LHCN-M2 (cell line): ENCODE results near the gene CST9. TPM values are rescaled to one million over a fixed set of nuclear protein-coding genes. Genes with fewer than 3 reads are reported as not detected.
"Not testable (repeated sequence)": the region's sequence is repeated elsewhere in the genome, so short reads cannot be mapped to it uniquely, and the experiment has no call there.

Experiments
- DNase-seq: peaks from one replicate; pipeline ENCODE4 v3.0.0-alpha.2; 2012; ENCODE audit warnings: low read depth
- total RNA-seq: library from RNA; depleted of rRNA; stranded (reverse); fragments of >200 nt; gene quantifications from 2 replicates; pipeline ENCODE4 v1.2.3, GENCODE V29; 2014

The CST9 gene
- total RNA-seq, 1 experiment from 2014 or later, result not detected

- DNase-seq, result no peak
Observed at GRCh38 chr20:23588434-23589403, 17.0 kb downstream of the CST9 start.

- DNase-seq, result no peak
Observed at GRCh38 chr20:23587631-23588030, 18.1 kb downstream of the CST9 start.

DNA sequence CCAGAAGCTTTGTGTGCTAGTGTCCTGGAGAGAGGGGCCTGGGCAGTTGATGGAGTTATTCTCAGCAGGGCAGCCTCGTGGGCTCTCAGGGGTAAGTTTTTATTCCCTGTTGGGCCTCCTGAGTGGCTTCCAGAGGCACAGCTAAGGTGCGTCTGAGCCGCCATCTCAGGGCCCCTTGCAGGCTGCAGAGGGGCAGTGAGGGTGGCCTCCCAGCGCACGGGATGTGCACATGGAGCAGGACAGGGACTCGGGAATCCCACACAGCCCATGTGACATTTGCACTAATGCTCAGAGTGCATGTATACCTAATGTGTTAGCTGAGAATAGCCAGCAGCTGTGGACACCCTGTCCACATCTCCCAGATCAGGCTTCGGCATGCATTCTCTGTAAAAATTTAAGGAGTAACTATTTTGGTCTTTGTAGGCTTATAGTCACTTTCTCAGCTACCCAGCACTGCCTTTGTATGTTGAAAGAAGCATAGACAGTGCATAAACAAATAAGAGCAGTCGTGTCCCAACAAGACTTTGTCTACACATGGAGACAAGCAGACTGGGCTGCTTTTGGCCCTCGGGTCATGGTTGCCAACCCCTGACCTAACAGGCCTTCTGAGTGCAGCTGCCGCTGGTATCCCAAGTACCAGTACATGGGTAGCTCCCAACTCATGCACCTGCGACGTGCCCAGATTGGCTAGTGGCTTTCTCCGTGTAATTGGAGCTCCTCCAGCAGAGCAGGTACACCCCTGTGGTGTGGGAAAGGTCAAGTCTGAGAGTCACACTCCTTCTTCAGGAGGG lies 18.8 kb downstream of the CST9 start:
- no peak for DNase-seq

DNA sequence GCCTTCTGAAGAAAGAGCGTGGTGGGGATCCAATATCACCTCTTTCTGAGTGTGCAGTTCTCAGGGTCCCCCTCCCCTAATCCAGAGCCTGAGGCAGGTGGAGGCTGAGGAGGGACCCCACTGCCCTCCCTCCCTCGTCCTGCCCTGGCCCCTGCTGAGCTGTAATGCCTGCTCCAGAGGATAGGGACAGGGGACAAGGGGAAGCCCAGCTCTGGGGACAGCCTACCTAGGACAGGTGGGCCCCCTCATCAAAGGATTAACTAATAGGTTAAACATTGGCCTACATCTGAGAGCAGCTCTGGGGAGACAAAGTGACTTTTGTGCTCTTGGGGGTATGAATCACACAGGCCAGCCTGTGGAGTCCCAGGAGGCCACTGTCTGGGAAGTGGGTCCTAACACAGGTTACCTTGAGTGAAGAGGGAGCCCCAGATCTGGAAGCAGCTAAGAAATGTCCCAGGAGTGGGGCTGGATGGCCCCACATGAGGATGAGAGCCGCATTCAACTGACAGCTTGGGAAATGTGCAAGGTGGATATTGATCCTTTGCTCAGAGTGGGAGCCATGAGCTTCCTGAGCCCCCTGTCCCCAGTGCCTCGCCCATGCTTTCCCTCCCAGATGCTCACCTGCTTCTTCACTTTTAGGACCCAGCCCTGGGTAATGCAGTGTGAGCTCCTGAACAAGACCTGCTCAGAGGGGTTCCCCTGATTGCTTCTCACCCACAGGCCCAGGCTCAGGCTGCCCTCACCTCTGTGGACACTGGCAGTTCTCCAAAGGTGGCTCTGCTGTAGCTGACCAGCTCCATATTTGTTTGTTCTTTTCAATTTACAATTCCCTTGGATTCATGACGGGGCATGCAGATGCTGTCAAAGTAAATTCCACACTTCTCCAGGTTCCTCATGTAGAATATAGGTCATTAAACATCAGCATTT lies 19.6 kb downstream of the CST9 start:
- DNase-seq, result no peak

- no peak for DNase-seq
Observed at GRCh38 chr20:23585449-23585807, 20.3 kb downstream of the CST9 start.

GRCh38 chr20:23584434-23585199 lies 21.1 kb downstream of the CST9 start:
- DNase-seq, result no peak

DNA sequence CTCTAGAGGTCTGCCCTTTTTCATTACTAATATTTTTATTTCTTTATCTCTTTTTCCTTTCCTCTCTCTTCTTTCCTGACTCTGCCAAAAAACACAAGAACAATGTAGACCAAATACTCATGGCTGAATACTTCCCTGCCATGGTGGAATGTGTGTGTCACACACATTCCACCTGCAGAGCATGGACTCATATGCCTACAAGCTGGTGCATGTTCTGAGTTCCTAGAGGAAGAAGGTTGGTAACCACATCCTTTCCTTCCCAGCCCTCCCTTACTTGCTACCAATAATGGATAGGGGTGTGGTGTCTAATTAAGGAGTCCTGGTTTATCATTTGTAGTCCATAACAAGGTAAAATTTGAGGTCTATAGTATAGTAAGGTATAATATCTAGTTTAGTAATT lies 22.2 kb downstream of the CST9 start:
- no peak for DNase-seq

DNA sequence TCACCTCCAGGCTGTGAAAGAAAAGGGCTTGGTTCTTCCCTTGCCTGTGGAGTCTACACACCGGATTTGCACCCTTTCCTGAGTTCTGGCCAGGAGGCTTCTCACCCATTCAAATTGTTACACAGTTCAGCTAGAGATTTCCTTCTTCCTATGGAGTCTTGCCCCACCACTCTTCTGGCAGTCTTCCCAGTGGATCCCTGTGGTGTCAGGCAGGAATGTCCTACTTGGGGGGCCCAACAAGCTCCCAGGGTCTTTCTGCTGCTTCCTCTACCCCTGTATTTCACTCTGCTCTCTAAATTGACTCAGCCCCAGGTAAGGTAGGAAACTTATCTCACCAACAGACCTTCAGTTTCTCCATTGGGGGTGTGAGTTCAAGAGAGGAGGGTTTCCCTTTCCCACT lies 23.4 kb downstream of the CST9 start:
- DNase-seq, result no peak

- DNase-seq, result not testable (repeated sequence)
Observed at GRCh38 chr20:23581833-23582232, 23.9 kb downstream of the CST9 start.

DNA sequence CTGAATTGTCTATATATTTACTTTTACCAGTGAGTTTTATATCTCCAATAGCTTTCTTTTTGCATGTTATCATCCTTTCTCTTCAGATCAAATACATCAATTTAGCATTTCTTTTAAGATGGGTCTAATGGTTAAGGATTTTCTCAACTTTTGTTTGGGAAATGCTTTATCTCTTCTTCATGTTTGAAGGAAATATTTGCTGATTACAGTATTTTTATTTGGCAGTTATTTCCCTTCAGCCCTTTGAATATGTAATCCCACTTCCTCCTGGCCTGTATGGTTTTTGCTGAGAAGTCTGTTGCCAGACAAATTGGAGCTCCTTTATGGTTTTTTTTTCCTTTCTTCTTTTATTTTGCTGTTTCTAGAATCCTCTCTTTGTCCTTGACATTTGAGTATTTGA lies 30.7 kb downstream of the CST9 start:
- no peak for DNase-seq

DNA sequence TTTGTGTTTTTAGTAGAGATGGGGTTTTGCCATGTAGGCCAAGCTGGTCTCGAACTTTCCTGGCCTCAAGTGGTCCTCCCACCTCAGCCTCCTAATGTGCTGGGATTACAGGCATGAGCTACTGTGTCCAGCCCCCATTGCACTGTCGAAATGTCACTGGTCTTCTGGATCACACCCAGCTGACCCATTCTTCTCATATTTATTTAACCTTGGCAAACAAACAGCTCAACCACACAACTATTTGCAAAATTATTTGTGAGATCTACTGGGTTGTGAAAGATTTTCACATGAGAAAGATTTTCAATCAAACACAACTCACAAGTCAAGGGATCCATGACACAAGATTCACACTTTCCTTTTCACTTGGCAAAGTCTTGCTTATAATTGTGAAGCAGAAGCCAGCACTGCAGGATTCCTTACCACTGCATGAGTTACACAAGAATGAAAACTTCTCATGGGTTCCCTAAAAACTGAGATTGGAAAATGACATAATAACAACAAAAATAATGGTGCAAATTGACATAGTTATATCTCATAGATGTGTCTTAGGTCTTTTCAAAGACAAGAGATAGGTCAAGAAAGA lies 35.4 kb downstream of the CST9 start:
- no peak for DNase-seq

DNA sequence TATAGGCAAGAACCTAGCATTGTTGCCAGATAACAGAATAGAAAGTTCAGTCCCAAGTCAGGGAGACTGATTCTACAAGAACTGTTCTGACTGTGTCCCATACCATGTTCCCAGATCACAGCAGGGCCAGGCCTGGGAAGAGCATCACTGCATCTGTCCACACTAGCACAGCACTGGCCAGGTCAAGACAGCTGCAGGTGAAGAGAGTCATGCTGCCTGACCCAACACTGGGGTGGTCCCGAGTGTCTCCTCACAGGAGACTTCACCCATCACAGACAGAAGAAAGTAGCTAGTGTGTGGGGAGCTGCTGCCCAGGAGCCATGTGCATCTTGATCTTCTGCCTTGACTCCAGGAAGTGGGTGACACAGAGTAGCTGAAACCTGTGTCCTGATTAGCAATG lies 36.1 kb downstream of the CST9 start:
- no peak for DNase-seq

DNA sequence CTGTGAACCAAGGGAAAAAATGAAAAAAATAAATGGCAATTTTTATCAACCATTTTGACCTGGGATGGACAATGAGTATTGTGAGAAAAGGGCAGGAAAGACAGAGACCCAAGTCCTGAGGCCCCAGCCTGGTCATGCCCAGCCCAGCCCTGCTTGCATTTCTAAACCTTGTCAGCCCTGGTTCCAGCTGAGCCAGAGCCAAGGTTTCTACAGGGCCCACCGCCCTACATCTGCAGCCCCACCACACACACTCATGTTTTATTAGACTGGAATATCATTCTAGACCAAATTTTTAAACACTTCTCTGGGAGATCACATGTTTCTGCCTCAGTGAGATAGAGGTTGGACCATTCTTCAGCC lies 36.8 kb downstream of the CST9 start:
- no peak for DNase-seq

GRCh38 chr20:23568320-23568970 lies 37.3 kb downstream of the CST9 start, which contains the start of gene CST9L:
Gene CST9L (minus strand): TSS chr20:23568484. CDS start chr20:23568450, 34 bp downstream.
- DNase-seq, result no peak

- DNase-seq, result no peak
Observed at GRCh38 chr20:23566199-23566932, 39.4 kb downstream of the CST9 start.

DNA sequence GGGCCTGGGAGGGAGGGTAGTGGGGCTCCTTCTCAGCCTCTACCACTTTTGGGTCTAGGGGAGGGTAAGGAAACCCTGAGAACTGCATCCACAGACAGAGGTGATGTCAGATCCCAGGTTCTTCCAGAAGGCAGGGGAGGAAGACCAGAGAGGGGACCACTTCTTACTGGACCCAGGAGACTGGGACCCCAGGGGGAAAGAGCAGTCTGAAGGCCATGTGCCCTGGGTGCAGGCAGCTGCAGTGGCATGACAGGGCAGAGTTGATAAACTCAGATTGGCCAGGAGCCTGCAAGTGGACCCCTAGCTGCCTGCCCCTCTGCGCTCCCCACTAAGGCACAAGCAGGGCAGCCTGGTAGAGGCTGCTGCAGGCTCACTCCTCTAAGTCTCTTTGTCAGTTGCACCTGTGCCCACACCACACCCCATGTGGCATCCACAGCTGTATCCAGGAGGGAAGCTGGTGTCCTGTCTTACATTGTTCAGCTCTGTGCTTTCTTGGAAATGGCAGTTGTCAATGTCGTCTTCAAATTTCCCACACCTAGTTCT lies 40.1 kb downstream of the CST9 start:
- no peak for DNase-seq

GRCh38 chr20:23564927-23565326 lies 40.8 kb downstream of the CST9 start:
- no peak for DNase-seq

DNA sequence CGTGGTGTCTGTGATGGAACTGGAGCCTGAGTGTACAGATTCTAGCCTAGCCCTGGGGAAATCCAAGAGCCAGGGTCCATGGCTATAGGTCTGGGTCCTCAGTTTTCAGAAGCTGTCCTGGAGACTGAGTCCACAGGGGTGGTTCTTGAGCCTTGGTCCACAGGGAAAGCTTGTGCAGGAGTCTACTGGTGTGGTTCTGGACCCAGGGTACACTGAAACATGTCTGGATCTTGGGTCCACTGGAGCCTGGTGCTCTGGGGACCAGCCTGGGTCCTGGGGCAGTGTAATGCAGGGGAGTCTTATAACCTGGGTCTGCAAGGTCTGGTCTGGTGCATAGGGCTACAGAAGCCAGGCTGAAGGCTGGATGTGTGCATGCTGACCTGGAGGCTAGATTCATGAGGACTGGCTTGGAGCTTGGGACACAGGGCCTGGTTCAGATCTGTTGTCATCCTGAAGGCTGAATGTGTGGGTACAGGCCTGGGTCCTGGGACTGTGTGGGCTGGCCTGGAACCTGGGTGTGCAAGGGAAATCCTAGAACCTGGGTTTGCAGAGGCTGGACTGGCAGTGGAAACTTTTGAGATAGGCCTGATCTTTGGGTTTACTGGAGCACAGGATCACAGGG lies 42.9 kb downstream of the CST9 start:
- DNase-seq, result no peak
